ENCODE measurements around the gene SF1.

GRCh38 chr11:64809781-64810241, 31.5 kb upstream of the SF1 start:
- TF ChIP-seq CTCF (IDR thresholded peaks at IDR 0.05) (no peak), POLR2A (IDR thresholded peaks at IDR 0.05) (no peak), POLR2AphosphoS5 (IDR thresholded peaks at IDR 0.05) (no peak), EP300 (IDR thresholded peaks at IDR 0.05) (no peak)
